VCaP (cell line): ENCODE data around the gene CCND2.

Source experiments
- H3K27ac ChIP-seq: fragments of 450-650 bp; 2 replicates; pipeline ENCODE4 v1.5.1; 2017
- TF ChIP-seq, protein P1 (sequence below): fragments of 450-650 bp; conservative IDR thresholded peaks from 2 replicates; pipeline ENCODE4 v1.5.1; 2017; ENCODE audit warnings: mild to moderate bottlenecking, moderate library complexity

The CCND2 gene

DNA sequence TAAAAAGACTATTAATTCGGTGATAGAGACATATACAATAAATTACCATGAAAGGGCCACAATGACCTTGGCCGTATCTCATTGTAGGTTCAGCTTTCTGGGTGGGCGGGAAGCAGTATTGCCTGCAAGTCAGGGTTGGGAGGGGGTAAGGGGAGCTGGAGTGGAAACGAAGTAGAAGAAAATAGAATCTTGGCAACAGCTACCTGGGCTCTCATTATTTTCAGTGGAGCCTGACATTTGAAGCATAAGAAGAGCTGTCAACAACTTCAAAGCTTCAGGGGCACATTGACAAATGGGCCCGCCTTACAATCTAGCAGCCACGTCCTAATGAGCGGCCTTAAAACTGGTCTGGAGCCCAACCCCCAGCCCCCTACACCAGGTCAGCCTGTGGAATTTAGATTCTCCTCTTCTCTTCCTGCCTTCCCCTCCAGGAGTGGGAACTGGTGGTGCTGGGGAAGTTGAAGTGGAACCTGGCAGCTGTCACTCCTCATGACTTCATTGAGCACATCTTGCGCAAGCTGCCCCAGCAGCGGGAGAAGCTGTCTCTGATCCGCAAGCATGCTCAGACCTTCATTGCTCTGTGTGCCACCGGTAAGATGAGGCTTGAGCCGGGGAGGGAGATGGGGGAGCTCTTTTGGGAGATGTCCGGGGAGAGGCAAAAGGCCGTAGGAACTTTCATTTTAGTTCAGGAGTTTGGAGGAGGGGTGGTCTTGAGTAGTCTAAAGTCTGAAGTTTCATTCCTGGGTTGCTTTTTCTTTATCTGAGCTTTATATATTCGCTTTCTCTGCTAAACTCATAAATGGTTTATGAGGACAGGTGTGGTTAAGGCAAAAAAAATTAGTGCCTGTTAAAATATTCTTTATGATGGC, 5.0 kb downstream of the CCND2 start:
- H3K27ac ChIP-seq = peak overlapping the region; percentile 47
- TF ChIP-seq, protein P1, sequence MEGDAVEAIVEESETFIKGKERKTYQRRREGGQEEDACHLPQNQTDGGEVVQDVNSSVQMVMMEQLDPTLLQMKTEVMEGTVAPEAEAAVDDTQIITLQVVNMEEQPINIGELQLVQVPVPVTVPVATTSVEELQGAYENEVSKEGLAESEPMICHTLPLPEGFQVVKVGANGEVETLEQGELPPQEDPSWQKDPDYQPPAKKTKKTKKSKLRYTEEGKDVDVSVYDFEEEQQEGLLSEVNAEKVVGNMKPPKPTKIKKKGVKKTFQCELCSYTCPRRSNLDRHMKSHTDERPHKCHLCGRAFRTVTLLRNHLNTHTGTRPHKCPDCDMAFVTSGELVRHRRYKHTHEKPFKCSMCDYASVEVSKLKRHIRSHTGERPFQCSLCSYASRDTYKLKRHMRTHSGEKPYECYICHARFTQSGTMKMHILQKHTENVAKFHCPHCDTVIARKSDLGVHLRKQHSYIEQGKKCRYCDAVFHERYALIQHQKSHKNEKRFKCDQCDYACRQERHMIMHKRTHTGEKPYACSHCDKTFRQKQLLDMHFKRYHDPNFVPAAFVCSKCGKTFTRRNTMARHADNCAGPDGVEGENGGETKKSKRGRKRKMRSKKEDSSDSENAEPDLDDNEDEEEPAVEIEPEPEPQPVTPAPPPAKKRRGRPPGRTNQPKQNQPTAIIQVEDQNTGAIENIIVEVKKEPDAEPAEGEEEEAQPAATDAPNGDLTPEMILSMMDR = no peak

DNA sequence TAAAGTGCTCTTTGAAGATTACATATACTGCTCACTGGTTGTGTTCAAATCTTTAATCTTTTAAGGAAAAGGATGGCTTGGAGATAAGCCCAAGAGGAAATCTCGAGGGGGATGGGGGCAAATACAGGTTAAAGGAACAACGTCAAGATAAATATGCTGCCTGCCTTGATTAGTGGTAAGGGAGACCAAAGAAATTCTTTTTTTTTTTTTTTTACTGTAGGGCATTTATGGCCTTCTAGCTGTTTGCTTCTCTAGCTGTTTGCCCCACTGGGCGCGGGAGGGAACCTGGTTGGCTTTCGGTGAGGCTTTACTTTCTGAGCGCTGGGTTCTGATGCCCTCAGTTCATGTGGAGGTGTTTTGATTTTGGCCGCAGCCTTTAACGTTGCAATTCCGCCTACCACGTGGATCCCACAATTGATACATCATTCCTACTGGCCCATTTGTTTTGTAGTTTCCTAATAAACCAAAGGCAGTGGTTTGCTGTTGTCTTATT, 5.7 kb downstream of the CCND2 start:
- peak overlapping the region; percentile 47 for H3K27ac ChIP-seq

DNA sequence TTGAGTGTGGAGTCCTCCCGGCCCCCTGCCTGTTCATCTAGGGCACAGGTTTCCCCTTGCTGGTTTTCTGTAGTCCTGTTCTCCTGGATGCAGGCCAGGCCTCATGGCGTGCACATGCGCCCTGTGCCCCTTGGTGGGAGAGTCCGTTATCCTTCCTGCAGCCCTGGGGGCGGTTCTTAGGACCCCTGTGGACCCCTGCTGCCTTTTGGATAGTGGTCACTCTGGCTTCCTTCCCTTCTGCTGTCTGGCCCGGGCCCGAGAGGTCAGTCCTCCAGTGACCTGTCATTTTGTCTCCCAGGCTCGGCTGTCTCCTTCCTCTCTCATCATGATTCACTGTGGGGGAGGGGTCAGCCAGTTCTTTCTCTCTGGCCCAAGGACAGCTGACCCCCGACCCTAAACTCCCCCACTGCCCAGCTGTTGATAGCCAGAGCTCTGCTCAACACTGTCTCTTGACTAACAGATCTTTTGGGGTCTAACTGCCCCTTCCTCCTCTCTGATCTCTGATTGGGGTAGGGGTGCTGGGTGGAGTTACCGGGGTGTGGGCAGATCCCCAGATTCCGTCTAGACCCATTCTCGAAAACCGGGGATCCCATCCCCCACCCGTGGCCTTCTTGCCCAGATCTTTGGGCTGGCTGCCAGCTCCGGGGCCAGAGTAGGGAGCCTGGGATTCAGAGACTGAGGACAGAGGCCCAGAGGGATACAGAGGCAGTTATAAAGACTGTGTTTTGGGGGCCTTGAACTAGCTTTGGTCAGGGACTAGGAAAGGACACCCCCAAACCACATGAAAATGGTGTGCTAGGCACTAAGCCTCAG, 7.0 kb downstream of the CCND2 start:
- no peak overlapping the region; the same call in 1 of the 2 replicates for H3K27ac ChIP-seq
- TF ChIP-seq, protein P1 = no peak

More for the DNA sequence above, 5.7 kb downstream of the CCND2 start:
- TF ChIP-seq, protein P1 = no peak

DNA sequence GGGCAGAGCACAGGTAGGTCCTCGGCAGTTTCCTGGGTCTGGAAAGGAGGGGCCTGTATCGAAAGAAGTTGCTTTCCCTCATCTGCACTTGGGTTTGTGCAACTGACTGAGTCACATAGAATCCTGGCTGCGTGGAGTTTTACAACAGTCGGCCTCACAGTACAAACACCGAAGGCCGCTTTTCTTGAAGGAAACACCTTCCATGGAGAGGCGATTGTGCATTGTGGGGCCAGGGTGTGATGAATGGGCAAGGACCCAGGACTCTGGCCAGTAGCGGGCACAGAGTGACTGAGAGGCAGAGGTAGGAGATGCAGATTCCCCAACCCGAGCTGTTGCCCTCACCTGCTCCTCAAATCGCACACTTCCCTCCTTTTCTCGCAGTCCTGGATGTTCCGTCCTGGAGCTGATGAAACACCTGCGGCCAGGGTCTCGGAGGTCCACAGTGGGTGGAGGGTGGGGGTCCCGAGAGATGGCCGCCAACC, 7.7 kb downstream of the CCND2 start:
- TF ChIP-seq, protein P1 = no peak
- no peak overlapping the region for H3K27ac ChIP-seq

DNA sequence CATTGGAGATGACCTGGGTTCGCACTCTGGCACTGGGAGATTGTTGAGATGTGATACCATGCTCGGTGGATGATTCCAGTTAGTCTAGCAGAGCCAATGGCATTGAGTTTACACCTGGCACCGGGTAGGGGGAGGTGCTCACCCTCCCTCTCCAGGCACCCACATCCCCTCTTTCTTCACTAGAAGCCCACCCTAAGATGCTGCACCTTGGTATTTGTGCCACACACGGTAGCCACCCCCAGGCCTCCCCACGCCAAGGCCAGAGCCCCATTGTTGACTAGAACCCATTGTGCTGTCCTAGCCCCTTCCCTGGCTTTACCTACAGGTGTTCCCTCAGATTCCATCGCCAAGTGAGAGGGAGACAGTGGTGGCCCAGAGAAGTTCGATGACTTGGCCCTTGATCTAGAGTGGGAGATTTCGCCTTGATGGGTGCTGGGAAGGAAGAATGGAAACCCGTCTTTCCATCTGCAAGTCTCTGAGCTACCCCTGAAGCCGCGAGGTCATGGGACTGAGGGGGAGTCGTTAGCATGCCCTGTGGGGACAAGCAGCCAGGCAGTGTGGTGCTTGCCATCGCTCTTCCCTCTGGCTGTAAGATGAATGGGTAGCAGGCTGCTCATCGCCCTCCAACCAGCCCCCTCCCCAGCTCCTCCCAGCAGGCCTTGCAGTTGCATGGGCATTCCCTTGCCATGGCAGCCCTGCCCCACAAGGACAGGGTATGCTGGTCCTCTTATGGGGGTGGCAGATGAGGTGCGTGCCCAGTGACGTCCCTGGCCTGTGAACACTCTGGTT, 8.7 kb downstream of the CCND2 start:
- H3K27ac ChIP-seq = no peak overlapping the region
- TF ChIP-seq, protein P1 = no peak

DNA sequence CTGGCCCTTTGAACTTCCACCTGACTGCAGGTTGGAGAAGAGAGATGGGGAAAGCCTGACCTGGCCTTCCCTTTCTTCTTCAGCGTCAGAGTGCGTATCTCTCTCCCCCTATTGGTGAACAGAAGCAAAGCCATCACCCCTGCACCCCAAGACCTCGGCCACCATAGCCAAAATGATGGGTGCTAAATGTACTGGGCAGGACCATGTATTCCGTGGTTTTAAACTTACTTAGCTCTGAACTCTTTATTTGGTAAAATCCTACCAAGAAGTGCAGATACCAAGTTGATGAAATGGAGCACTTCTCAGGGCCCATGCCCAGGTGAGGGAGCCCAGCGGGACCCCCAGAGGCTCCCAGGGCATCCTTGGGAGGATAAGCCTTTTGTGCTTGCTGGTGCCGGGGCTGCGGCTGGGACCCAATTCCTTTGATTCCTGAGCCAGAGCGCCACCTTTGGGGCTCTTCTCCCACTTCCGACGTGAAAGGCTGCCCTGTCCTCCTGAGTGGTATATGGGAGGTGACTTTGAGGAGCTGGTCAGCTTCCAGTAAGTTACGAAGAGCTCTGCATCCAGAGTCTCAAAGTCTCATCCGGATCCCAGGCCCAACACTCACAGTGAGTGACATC, 9.4 kb downstream of the CCND2 start:
- TF ChIP-seq, protein P1 = no peak
- H3K27ac ChIP-seq = no peak overlapping the region
